ENCODE measurements around the gene CHD6. TPM values are rescaled to one million over a fixed set of nuclear protein-coding genes. Genes with fewer than 3 reads are reported as not detected.

CHD6 gene
- total and polyA plus RNA-seq, 2 experiments from 2014 or later: 41.0 to 158 TPM

- H3K9me2 ChIP-seq (ENCODE audit: insufficient read depth): no peaks in the 10 kb centered on the region
- no peaks in the 10 kb centered on the region for H3K4me1 ChIP-seq (ENCODE audit: insufficient read depth)
- H3K27ac Mint-ChIP-seq: no peak overlapping the region
- H3K36me3 ChIP-seq (ENCODE audit: insufficient read depth): no peaks in the 10 kb centered on the region
- no peak overlapping the region for H3K4me2 ChIP-seq
- no peak overlapping the region for H2AFZ ChIP-seq
- peaks cover 10% of the 10 kb centered on the region for H3K36me3 Mint-ChIP-seq (ENCODE audit: low read depth)
- DNase-seq (ENCODE audit: low spot score) (no peak), ATAC-seq (no peak)
- no peak overlapping the region for H3K4me3 ChIP-seq
- no peaks in the 10 kb centered on the region; the same call in 1 of the 2 replicates for H3K79me2 ChIP-seq (replicated peaks; ENCODE audit: insufficient read depth)
- no peaks in the 10 kb centered on the region for H4K20me1 ChIP-seq (replicated peaks; ENCODE audit: insufficient read depth)
- H3K4me1 Mint-ChIP-seq: peaks cover 5% of the 10 kb centered on the region; the same call in 2 of the 3 replicates
- no peaks in the 10 kb centered on the region for H3K9me3 Mint-ChIP-seq
- H3K4me3 Mint-ChIP-seq: no peak overlapping the region
- no peaks in the 10 kb centered on the region for H3K27me3 ChIP-seq (ENCODE audit: insufficient read depth)
- no peak overlapping the region for H3K27ac ChIP-seq (ENCODE audit: low read depth)
- no peaks in the 10 kb centered on the region for H3F3A ChIP-seq (replicated peaks; ENCODE audit: low read depth)
- TF ChIP-seq EZH2phosphoT487 (IDR thresholded peaks at IDR 0.05; ENCODE audit: unreplicated experiment) (no peak), EZH2 (IDR thresholded peaks at IDR 0.05; ENCODE audit: low read depth, unreplicated experiment) (no peak), ZNF331 (CRISPR knock-in tag; IDR thresholded peaks at IDR 0.05; ENCODE audit: low read depth) (no peak), ZNF114 (CRISPR knock-in tag; IDR thresholded peaks at IDR 0.05) (no peak), ETS1 (IDR thresholded peaks at IDR 0.05) (no peak), CREB1 (CRISPR knock-in tag; IDR thresholded peaks at IDR 0.05; ENCODE audit: low read depth) (no peak), REST (IDR thresholded peaks at IDR 0.05; ENCODE audit: unreplicated experiment) (no peak), NANOG (IDR thresholded peaks at IDR 0.05; ENCODE audit: borderline replicate concordance) (no peak), ZNF462 (CRISPR knock-in tag; IDR thresholded peaks at IDR 0.05) (no peak), CTCF (conservative IDR thresholded peaks at IDR 0.05; ENCODE audit: low read depth in 2 of 2) (no peak), STAT1 (IDR thresholded peaks at IDR 0.05; ENCODE audit: unreplicated experiment) (no peak), POLR2AphosphoS5 (IDR thresholded peaks at IDR 0.05; ENCODE audit: low read depth) (no peak), JUNB (IDR thresholded peaks at IDR 0.05; ENCODE audit: unreplicated experiment) (no peak)
- peaks cover 3% of the 10 kb centered on the region for H3K27me3 Mint-ChIP-seq (ENCODE audit: insufficient read depth, low read depth, poor library complexity)
Observed at GRCh38 chr20:41476013-41476441, 142.2 kb downstream of the CHD6 start.
